ENCODE measurements around the gene CAMK1D. TPM values are rescaled to one million over a fixed set of nuclear protein-coding genes. Genes with fewer than 3 reads are reported as not detected.

Gene CAMK1D
- total RNA-seq, 1 donor from 2014 or later, result 6.5 TPM

GRCh38 chr10:12513775-12514673 is 164.7 kb downstream of the CAMK1D start:
- Mint-ChIP-seq H3K36me3 (ENCODE audit: low read depth) (no peaks in the 10 kb centered on the region), H3K4me1 (peaks cover 16% of the 10 kb centered on the region), H3K4me3 (no peak overlapping the region), H3K27ac (ENCODE audit: unreplicated experiment) (no peak overlapping the region), H3K9me3 (no peaks in the 10 kb centered on the region), H3K27me3 (ENCODE audit: low read depth) (no peaks in the 10 kb centered on the region)
- DNase-seq (ENCODE audit: low read depth, low spot score), result no peak
- TF ChIP-seq CTCF (conservative IDR thresholded peaks at IDR 0.05), result no peak

- peaks cover 2% of the 10 kb centered on the region for H3K4me1 Mint-ChIP-seq
- H3K9me3 Mint-ChIP-seq, result peaks cover 5% of the 10 kb centered on the region
- H3K4me3 Mint-ChIP-seq, result no peak overlapping the region
- DNase-seq (ENCODE audit: low read depth, low spot score), result no peak
- TF ChIP-seq CTCF (conservative IDR thresholded peaks at IDR 0.05), result no peak
- no peaks in the 10 kb centered on the region for H3K36me3 Mint-ChIP-seq (ENCODE audit: low read depth)
- H3K27me3 Mint-ChIP-seq (ENCODE audit: low read depth), result no peaks in the 10 kb centered on the region
- H3K27ac Mint-ChIP-seq (ENCODE audit: unreplicated experiment), result no peak overlapping the region
These were observed 168.7 kb downstream of the CAMK1D start for GRCh38 chr10:12518024-12518423.

- Mint-ChIP-seq H3K4me3 (no peak overlapping the region), H3K27me3 (ENCODE audit: low read depth) (no peaks in the 10 kb centered on the region), H3K4me1 (no peaks in the 10 kb centered on the region), H3K36me3 (ENCODE audit: low read depth) (peaks cover 8% of the 10 kb centered on the region), H3K9me3 (peaks cover 11% of the 10 kb centered on the region), H3K27ac (ENCODE audit: unreplicated experiment) (no peak overlapping the region)
- DNase-seq (ENCODE audit: low read depth, low spot score), result no peak
- TF ChIP-seq CTCF (conservative IDR thresholded peaks at IDR 0.05), result no peak
These were observed 172.1 kb downstream of the CAMK1D start for GRCh38 chr10:12521423-12521822.

GRCh38 chr10:12526311-12526710 is 177.0 kb downstream of the CAMK1D start:
- H3K27ac Mint-ChIP-seq (ENCODE audit: unreplicated experiment), result no peak overlapping the region
- DNase-seq (ENCODE audit: low read depth, low spot score), result no peak
- peaks cover 8% of the 10 kb centered on the region for H3K9me3 Mint-ChIP-seq
- no peaks in the 10 kb centered on the region for H3K27me3 Mint-ChIP-seq (ENCODE audit: low read depth)
- TF ChIP-seq CTCF (conservative IDR thresholded peaks at IDR 0.05), result no peak
- peaks cover 8% of the 10 kb centered on the region for H3K36me3 Mint-ChIP-seq (ENCODE audit: low read depth)
- no peaks in the 10 kb centered on the region for H3K4me1 Mint-ChIP-seq
- no peak overlapping the region for H3K4me3 Mint-ChIP-seq

- DNase-seq (ENCODE audit: low read depth, low spot score), result no peak
- Mint-ChIP-seq H3K9me3 (peaks cover 6% of the 10 kb centered on the region), H3K36me3 (ENCODE audit: low read depth) (peaks cover 4% of the 10 kb centered on the region), H3K27ac (ENCODE audit: unreplicated experiment) (no peak overlapping the region), H3K4me1 (no peaks in the 10 kb centered on the region), H3K4me3 (no peak overlapping the region), H3K27me3 (ENCODE audit: low read depth) (no peaks in the 10 kb centered on the region)
- TF ChIP-seq CTCF (conservative IDR thresholded peaks at IDR 0.05), result no peak
These were observed 180.6 kb downstream of the CAMK1D start for GRCh38 chr10:12529976-12530375.

All from neural crest cell (in vitro differentiated cells).